ENCODE data around the gene NME9. TPM values are rescaled to one million over a fixed set of nuclear protein-coding genes. Genes with fewer than 3 reads are reported as not detected.

The NME9 gene
- total RNA-seq, 1 experiment from 2014 or later: not detected

GRCh38 chr3:138373087-138373735, 43.6 kb upstream of the NME9 start:
- no peak overlapping the region for H3K56ac ChIP-seq (ENCODE audit: insufficient read length, low read depth, low read length)
- peaks cover 6 to 10% of the 10 kb centered on the region in 2 experiments; a peak in 3 of 4 replicates for H3K4me1 Mint-ChIP-seq
- H3K27ac Mint-ChIP-seq: peak overlapping the region in 1 of 3 experiments; percentile 15; a peak in 1 of 7 replicates
- peaks cover 0 to 3% of the 10 kb centered on the region in 2 experiments; a peak in 1 of 5 replicates for H3K9me3 Mint-ChIP-seq
- H2BK12ac ChIP-seq (ENCODE audit: insufficient read length, low read depth, low read length): no peak overlapping the region
- no peak overlapping the region for H3T11ph ChIP-seq (ENCODE audit: low read length)
- H2BK120ac ChIP-seq (ENCODE audit: low read depth, low read length, poor library complexity, severe bottlenecking): no peak overlapping the region
- H4K91ac ChIP-seq (ENCODE audit: insufficient read length, low read depth, low read length): no peak overlapping the region
- H4K20me1 ChIP-seq (ENCODE audit: control insufficient read depth, insufficient read depth, insufficient read length): no peaks in the 10 kb centered on the region
- H2AFZ ChIP-seq (ENCODE audit: low read length): no peak overlapping the region
- no peak for TF ChIP-seq CTCF (conservative IDR thresholded peaks at IDR 0.05)
- no peak overlapping the region for H3K23ac ChIP-seq (ENCODE audit: insufficient read length, low read depth, low read length)
- H3K27me3 Mint-ChIP-seq (ENCODE audit: low read depth): no peaks in the 10 kb centered on the region
- H2BK15ac ChIP-seq (ENCODE audit: low read depth, low read length): no peak overlapping the region
- H4K8ac ChIP-seq (replicated peaks; ENCODE audit: insufficient read length, low read depth, low read length): no peak overlapping the region
- no peaks in the 10 kb centered on the region for H3K9me3 ChIP-seq (ENCODE audit: control insufficient read depth, low read depth, low read length)
- WGBS (ENCODE audit: extremely low coverage, insufficient read length, low lambda C conversion rate): no CpG with 5 or more reads among the region's 7 CpGs
- DNase-seq: no peak
- no peaks in the 10 kb centered on the region for H3K27me3 ChIP-seq (ENCODE audit: insufficient read depth, low read length)
- no peak overlapping the region for H2AK5ac ChIP-seq (ENCODE audit: insufficient read length, low read length)
- no peak overlapping the region for H2BK20ac ChIP-seq (ENCODE audit: low read depth, low read length, poor library complexity, severe bottlenecking)
- H3K4ac ChIP-seq (ENCODE audit: low read depth, low read length): no peak overlapping the region
- H3K4me2 ChIP-seq (ENCODE audit: insufficient read depth, insufficient read length, low read length): no peak overlapping the region
- H2BK5ac ChIP-seq (ENCODE audit: insufficient read length, low read length): no peak overlapping the region
- H3K79me1 ChIP-seq (ENCODE audit: insufficient read depth, low read depth, low read length, poor library complexity, severe bottlenecking): no peaks in the 10 kb centered on the region
- no peak overlapping the region for H3K4me3 Mint-ChIP-seq
- H4K5ac ChIP-seq (ENCODE audit: insufficient read length, low read depth, low read length): no peak overlapping the region
- H3K36me3 Mint-ChIP-seq (ENCODE audit: insufficient read depth in 1 of 3, low read depth in 3 of 3): peaks cover 3 to 18% (median 7%) of the 10 kb centered on the region in 3 experiments; a peak in 5 of 7 replicates
- no peak overlapping the region for H3K27ac ChIP-seq (ENCODE audit: insufficient read length, low read depth, low read length)
- H3K18ac ChIP-seq (ENCODE audit: insufficient read length, low read depth, low read length): no peak overlapping the region
- no peak overlapping the region for H3K14ac ChIP-seq (ENCODE audit: insufficient read depth, low read length)
- no peak overlapping the region for H3K9ac ChIP-seq (ENCODE audit: extremely low read depth, insufficient read length, low read length)
- no peaks in the 10 kb centered on the region for H3K23me2 ChIP-seq (ENCODE audit: insufficient read length, low read depth, low read length, poor library complexity, severe bottlenecking)
- H3K4me1 ChIP-seq (ENCODE audit: insufficient read depth, low read length): no peaks in the 10 kb centered on the region
- H3K79me2 ChIP-seq (ENCODE audit: insufficient read depth, low read length): no peaks in the 10 kb centered on the region
